Upper lobe of right lung (tissue), 1 donor: Measurements from ENCODE around the gene HEG1. TPM values are rescaled to one million over a fixed set of nuclear protein-coding genes. Genes with fewer than 3 reads are reported as not detected.

ENCODE experiments used
- ATAC-seq: fragments of 200-7000 bp; cut with Tn5 transposase; one replicate; pipeline ENCODE4 v1.9.1; 2020; ENCODE audit warnings: mild to moderate bottlenecking, moderate library complexity
- DNase-seq: peaks from one replicate; pipeline ENCODE4 v3.0.0-alpha.2; 2020
- H3K27ac ChIP-seq: fragments of 200-600 bp; one replicate; pipeline ENCODE4 v1.8.0; 2022
- H3K27me3 ChIP-seq: fragments of 200-600 bp; one replicate; pipeline ENCODE4 v1.8.0; 2022; ENCODE audit warnings: mild to moderate bottlenecking
- H3K36me3 ChIP-seq: fragments of 200-600 bp; one replicate; pipeline ENCODE4 v1.8.0; 2022
- H3K4me1 ChIP-seq: fragments of 200-600 bp; one replicate; pipeline ENCODE4 v1.8.0; 2022
- H3K4me3 ChIP-seq: fragments of 200-600 bp; one replicate; pipeline ENCODE4 v1.8.0; 2022; ENCODE audit warnings: mild to moderate bottlenecking
- H3K9me3 ChIP-seq: fragments of 200-600 bp; one replicate; pipeline ENCODE4 v1.8.0; 2022
- intact Hi-C: fragments of 100-400 bp; cut with DNase I; formaldehyde crosslinking; loops from one replicate; pipeline ENCODE4 v1.11.0; 2022
- total RNA-seq: library from RNA; stranded (reverse); fragmentation: NEBNext Ultra II Directional; extraction: Animal tissue kit (Norgen Biotek cat#: 25700); gene quantifications from one replicate; pipeline ENCODE4 v1.2.1, GENCODE V29; 2021
- TF ChIP-seq, protein P1 (sequence below): fragments of 200-600 bp; IDR thresholded peaks from one replicate; pipeline ENCODE4 v1.8.0; 2022; ENCODE audit warnings: antibody characterized with exemption
- donor health status: DM: no; HTN: yes; CAD: no; lungs with severe emphysema.

HEG1 gene
- total RNA-seq, 1 donor from 2014 or later, result 234 TPM

DNA sequence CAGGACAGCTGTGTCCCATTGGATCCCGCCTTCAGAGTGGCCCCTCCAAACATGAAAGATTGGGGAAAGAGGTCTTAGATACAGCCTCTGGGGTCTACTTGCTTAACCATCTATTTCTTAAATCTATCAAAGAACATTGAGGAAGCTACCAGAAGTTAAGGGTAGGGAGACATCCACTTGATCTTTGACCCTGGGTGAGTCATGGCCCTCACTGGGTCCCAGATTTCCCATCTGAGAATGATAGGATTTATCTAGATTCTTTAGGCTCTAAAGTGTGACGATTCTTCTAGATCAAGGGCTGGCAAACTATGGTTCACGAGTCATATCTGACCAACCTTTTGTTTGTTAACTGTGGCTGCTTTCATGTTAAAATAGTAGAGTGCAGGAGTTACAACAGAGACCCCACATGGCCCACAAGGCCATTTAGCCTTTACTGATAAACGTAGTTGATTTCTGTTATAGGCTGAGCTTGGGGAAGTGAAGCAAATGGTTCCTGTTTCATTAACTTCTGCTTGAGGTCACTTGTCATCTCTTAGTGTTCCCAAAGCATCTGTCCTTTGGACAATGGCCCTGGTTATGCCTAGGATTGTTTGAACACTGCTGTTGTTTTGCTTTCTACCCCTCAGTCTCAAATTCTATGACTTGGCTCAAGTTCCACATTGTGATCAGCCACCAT, 129.2 kb downstream of the HEG1 start:
- TF ChIP-seq, protein P1, sequence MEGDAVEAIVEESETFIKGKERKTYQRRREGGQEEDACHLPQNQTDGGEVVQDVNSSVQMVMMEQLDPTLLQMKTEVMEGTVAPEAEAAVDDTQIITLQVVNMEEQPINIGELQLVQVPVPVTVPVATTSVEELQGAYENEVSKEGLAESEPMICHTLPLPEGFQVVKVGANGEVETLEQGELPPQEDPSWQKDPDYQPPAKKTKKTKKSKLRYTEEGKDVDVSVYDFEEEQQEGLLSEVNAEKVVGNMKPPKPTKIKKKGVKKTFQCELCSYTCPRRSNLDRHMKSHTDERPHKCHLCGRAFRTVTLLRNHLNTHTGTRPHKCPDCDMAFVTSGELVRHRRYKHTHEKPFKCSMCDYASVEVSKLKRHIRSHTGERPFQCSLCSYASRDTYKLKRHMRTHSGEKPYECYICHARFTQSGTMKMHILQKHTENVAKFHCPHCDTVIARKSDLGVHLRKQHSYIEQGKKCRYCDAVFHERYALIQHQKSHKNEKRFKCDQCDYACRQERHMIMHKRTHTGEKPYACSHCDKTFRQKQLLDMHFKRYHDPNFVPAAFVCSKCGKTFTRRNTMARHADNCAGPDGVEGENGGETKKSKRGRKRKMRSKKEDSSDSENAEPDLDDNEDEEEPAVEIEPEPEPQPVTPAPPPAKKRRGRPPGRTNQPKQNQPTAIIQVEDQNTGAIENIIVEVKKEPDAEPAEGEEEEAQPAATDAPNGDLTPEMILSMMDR, result no peak
- no peaks in the 10 kb centered on the region for H3K27me3 ChIP-seq
- intact Hi-C loops, result no loop called here
- no peak overlapping the region for H3K27ac ChIP-seq
- H3K36me3 ChIP-seq, result no peaks in the 10 kb centered on the region
- H3K4me1 ChIP-seq, result no peaks in the 10 kb centered on the region
- no peak for DNase-seq
- ATAC-seq, result peak; percentile 54
- no peak overlapping the region for H3K4me3 ChIP-seq
- no peaks in the 10 kb centered on the region for H3K9me3 ChIP-seq

- intact Hi-C loops, result no loop called here
- H3K27me3 ChIP-seq, result no peaks in the 10 kb centered on the region
Observed at GRCh38 chr3:124924741-124925140, 131.1 kb downstream of the HEG1 start.

DNA sequence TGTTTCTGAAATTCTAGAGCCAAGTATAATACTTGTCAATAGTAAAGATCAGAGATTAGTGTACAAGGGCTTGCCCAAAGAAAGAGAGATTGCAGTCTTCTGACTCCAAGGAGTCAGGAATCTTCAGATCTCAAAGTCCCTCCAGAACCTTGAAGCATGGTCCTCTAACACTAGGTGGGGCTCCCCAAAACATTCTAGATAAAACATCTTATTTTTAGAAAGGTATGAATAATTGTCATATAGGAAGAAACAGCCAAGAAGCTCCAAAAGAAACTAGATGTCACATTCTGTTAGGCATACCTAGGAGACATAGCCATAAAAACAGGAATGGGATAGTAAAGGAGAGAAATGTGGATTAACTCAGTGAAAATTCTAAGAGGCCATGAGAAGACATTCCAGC, 132.0 kb downstream of the HEG1 start:
- ATAC-seq (no peak), DNase-seq (no peak)
- no peaks in the 10 kb centered on the region for H3K27me3 ChIP-seq
- no peaks in the 10 kb centered on the region for H3K36me3 ChIP-seq
- no peak overlapping the region for H3K4me3 ChIP-seq
- H3K9me3 ChIP-seq, result no peaks in the 10 kb centered on the region
- H3K27ac ChIP-seq, result no peak overlapping the region
- H3K4me1 ChIP-seq, result no peaks in the 10 kb centered on the region
- intact Hi-C loops, result no loop called here
- TF ChIP-seq, protein P1, result peak; percentile 19

More at GRCh38 chr3:124924741-124925140, 131.1 kb downstream of the HEG1 start:
- Histone ChIP-seq H3K36me3 (no peaks in the 10 kb centered on the region), H3K4me3 (no peak overlapping the region), H3K9me3 (no peaks in the 10 kb centered on the region), H3K27ac (no peak overlapping the region), H3K4me1 (no peaks in the 10 kb centered on the region)
- TF ChIP-seq, protein P1, result no peak
- ATAC-seq (no peak), DNase-seq (no peak)

GRCh38 chr3:124920718-124921117, 135.1 kb downstream of the HEG1 start:
- Histone ChIP-seq H3K27ac (no peak overlapping the region), H3K9me3 (no peaks in the 10 kb centered on the region), H3K36me3 (no peaks in the 10 kb centered on the region), H3K4me3 (no peak overlapping the region), H3K27me3 (no peaks in the 10 kb centered on the region), H3K4me1 (no peaks in the 10 kb centered on the region)
- TF ChIP-seq, protein P1, result no peak
- intact Hi-C loops, result no loop called here
- DNase-seq, result no peak
- no peak for ATAC-seq

GRCh38 chr3:124919756-124920155, 136.0 kb downstream of the HEG1 start:
- no peaks in the 10 kb centered on the region for H3K9me3 ChIP-seq
- no peaks in the 10 kb centered on the region for H3K4me1 ChIP-seq
- H3K36me3 ChIP-seq, result no peaks in the 10 kb centered on the region
- no peaks in the 10 kb centered on the region for H3K27me3 ChIP-seq
- intact Hi-C loops, result no loop called here
- DNase-seq, result no peak
- ATAC-seq, result no peak
- TF ChIP-seq, protein P1, result no peak
- H3K4me3 ChIP-seq, result no peak overlapping the region
- H3K27ac ChIP-seq, result no peak overlapping the region

DNA sequence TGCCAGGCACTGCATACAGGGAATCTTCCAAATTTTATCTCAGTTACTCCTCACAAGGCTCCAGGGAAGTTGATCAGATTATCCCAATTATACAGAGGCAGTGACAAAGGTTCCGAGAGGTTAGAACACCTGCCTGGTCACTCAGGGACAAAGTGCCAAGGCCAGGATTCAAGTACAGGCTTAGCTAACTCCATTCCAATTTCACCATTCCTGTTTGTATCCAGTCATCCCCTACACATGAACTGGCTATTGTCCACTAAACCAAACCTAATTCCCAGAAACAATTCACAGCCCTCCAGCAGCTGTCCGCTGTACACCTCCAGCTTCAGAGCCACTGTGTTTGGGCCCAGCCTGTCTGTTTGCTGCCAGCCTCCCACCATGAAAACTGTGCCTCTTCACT, 137.3 kb downstream of the HEG1 start:
- Histone ChIP-seq H3K36me3 (no peaks in the 10 kb centered on the region), H3K4me3 (no peak overlapping the region), H3K4me1 (no peaks in the 10 kb centered on the region), H3K27me3 (no peaks in the 10 kb centered on the region), H3K27ac (no peak overlapping the region), H3K9me3 (no peaks in the 10 kb centered on the region)
- intact Hi-C loops, result no loop called here
- ATAC-seq (no peak), DNase-seq (no peak)
- TF ChIP-seq, protein P1, result no peak
